ENCODE measurements around the gene SMAD2.
A peak's percentile ranks its signal among the peaks of the same experiment; 100 is the strongest.
"Not testable (repeated sequence)": the region's sequence is repeated elsewhere in the genome, so short reads cannot be mapped to it uniquely, and the experiment has no call there.

The SMAD2 gene

DNA sequence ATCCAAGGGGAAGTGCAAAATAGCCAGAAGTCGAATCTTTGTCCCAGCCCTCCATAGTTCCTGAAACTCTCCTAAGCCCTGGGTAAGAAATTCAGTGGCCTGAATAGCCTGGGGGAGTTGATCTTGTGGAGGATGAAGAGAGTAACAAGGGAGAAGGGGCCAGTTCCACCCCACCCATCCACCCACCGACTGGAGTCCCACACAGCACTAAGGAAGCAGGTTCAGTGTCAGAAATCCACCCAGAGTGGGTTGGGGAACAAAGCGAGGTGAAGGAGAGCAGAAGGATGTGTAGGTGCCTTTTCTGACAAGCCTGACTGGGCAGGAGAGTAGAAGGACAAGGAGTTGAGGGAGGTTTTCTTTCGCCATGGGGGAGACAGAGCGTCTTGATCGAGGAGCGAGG is 136.8 kb downstream of the SMAD2 start:
- DNase-seq (ENCODE audit: low read depth) = no peak

DNA sequence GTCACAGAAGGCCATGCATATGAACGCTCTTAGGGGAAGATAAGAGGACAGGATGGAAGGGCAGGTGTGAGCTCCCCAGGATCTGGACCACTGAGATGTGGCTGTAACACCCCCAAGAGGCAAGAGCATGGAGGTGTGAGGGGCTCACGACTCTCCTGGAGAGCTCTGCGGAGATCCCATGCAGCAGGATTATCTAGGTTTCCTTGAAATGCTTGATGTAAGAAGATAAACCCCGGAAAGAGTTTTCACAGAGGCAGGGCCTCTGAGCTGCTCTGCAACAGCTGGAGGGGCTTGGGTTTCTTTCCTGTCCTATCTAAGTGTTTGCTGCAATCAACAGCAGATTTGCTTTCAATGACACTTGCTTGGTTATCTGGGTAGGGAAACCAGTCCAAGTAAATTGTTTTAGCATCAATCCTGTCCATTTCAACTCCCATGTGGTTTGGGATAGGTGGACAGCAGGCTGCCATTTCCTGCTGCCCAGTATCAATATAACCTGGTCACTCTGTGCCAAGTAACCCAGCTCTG is 138.9 kb downstream of the SMAD2 start:
- no peak for DNase-seq (ENCODE audit: low read depth)

DNA sequence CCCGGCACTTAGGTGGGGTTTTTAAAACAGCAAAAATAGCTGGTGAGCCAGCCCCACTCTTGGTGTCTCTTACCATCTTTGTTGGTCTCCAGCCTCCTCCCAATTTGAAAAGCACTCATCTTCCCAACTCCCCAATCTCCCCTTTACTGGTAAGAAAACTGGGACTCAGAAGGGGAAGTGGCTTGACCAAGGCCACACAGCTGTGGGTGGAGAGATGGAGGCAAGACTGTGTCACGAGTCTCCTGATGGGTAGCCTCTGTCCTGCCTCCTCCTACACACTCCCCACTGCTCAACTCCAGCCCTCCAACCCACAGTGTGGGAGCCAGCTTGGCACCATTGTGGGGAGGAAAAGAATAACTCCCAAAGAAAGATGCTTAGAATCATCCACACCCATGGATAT is 140.4 kb downstream of the SMAD2 start:
- DNase-seq (ENCODE audit: low read depth) = no peak

DNA sequence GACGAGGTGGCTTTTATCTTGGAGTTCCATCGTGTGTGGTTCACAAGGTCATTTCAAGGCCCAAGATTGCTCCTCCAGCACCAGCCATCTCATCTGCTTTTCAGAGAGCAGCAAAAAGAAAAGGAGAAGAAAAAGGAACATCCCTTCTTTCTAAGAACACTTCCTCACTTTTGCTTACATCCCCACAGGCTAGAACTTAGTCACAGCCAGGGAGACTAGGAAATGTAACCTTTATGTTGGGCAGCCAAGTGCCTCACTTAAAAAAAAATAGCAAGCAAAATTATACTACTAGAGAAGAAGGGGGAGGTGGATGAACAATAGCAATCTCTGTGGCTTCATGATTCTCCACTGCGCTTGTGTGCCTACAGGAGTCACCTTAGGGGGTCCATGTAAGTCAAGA is 141.8 kb downstream of the SMAD2 start:
- no peak for DNase-seq (ENCODE audit: low read depth)

DNA sequence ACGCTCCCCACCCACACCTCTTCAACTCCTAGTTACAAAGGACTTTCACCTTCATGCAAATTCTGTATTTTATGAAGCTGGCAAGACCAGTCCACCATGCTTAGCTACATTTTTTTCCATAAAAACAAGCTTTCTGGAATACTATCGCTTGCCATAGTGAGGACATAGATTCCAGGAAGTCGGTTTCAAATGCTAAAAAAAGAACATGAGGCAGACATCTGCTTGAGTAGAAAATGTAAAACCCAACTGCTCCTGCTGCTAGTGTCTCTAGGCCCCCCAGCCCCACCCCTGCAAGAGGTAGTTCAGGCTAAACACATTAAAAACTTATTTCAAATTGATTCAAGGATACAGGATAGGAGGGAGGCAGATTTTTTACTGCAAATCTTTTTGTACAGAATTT is 148.9 kb downstream of the SMAD2 start:
- no peak for DNase-seq (ENCODE audit: low read depth)

DNA sequence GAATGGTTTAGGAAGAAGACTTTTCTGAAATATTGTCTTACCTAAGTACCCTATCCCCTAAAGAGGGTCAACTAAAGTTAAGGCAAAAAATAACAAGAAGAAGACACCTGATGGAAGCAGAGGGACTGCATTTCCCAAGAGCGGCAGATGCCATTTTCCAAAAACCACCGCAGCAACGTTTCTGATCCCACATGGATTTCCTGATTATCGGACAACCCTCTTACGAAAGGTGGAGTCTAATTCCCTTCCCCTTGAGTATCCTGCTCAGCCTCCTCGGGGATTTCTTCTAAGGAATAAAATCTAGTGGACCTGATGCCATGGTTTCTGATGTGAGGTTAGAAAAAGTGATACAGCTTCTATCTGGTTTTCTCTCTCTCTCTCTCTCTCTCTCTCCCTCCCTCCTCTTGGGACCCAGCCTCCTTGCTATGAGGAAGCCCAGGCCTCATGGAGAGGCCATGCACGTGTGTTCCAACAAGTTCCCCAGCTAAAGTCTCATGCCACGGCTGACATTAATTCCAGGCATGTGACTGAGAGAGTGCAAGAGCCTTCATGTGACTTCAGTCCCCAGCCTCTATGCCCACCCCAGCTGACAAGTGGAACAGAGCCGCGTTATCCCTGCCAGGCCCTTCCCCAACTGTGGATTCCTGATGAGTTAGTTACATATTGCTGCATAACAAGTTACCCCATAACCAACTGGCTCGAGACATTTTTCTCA is 150.3 kb downstream of the SMAD2 start:
- no peak for DNase-seq (ENCODE audit: low read depth)

DNA sequence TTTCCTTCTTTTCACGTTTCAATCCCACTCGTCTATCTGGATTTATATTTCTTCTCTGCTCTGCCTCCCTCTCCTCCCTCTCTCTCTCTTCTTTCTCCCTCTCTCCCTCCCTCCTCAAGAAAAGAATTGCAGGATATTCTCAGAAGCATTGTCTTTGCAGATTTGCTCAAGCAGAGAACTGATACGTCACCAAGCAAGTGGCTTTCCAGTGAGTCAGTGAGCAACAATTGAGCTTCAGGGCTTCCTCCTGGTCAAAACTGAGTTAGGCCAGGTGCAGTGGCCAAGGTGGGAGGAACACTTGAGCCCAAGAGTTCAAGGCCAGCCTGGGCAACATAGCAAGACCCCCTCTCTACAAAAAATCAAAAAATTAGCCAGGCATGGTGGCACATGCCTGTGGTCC is 151.1 kb downstream of the SMAD2 start:
- DNase-seq (ENCODE audit: low read depth) = no peak

DNA sequence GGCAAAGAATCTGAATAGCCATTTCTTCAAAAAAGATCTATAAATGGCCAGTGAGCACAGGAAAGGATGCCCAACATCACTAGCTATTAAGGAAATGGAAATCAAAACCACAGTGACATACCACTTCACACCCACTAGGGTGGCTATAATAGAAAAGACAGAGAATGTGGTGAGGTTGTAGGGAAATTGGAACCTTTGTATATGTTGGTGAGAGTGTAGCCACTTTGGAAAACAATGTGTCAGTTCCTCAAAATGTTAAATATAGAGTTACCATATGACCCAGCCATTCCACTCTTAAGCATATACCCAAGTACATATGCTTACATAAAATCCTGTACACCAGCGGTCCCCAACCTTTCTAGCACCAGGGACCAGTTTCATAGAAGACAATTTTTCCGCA is 152.8 kb downstream of the SMAD2 start:
- DNase-seq (ENCODE audit: low read depth) = no peak

DNA sequence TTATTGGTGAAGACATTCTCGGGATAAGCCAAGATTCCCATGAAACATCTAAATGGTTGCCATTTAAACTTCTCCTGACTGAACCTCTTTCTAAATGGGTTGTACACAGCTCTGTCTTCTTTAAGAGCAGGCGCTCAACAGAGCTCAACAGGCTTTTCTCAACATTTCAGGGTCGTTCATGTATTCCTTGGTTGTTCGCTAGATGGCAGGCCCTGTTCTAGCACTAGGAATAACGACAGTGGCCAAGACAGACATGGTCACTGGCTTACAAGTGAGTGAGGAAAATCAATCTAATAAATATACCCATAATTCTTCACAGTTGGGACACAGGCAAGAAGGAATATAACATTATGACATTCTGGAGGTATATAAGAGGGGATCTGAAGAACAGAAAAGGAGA is 154.5 kb downstream of the SMAD2 start:
- no peak for DNase-seq (ENCODE audit: low read depth)

DNA sequence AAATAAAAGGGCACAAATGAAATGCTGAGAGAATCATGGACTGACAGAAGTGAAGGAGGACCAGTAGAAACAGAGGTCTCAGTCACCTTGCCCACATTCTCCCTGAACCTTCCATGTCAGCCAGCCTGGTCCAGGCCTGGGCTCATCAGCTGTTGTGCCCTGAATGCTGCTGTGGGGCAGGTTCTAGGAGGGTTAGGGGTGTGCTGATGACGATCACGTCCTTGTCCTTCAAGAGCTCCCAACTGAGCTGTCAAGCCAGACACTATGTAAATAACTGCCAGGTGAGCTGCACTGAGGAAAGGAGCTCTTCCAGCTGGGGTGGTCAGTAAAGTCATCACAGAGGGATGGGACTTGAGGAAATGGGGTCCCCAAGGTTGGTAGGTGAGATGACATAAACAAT is 156.5 kb downstream of the SMAD2 start:
- no peak for DNase-seq (ENCODE audit: low read depth)

DNA sequence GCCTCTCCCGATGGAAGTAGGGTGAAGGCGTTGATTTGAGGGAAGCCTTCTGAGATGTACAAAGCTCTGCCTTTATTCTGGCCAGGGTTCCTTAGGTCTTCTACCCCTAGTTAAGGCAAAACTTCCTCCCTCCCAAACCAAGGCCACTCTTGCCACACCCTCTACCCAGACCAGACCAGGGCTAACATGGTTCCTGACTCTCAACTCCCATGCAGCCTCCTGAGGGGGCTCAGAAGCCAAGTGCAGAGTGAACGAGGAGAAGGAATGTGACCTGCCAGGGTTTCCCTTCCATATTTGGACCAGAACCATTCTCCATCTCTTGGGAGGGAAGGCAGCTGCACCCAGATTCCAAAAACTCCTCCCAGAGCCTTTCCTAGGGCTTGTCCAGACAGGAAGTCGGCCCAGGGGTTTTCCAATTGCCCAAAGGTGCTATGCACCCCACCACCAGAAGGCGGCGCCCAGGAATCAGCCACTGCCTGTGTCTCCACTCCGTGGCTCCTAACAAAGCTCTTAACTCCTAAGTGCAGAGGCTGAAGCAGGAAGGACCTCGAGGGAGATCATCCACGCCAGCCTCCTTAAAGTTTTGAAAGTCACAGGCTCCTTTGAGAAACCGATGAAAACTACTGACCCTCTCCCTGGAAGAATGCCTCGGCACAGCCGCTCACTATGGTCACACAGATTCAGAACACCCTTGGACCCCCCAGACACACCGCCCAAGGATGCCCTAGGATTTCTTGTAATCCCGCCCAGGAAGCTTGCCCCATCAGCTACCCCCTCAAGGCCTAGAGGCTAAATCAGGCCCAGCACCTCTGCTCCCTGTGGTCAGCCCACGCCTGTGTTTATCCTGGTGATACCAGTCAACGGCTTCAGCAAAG is 157.8 kb downstream of the SMAD2 start:
- DNase-seq (ENCODE audit: low read depth) = peak; percentile 34

DNA sequence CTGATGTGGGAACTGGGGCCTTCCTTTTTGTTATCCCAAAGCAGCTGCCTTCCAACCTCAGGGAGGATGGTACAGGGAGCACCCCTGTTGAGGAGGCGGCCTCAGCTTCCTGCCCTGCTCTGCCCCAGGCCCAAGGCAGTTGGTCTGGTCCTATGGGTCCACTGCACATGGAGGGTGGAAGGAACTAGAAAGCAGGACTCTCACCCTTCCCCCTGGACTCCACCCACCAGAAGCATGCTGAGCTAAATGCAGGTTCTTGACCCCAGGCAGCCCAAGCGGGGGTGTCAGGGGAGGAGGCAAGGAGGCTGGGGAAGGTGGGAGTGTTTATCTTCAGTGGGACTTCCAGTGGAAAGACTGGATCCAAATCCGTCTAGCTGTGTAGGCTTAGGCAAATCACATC is 158.5 kb downstream of the SMAD2 start:
- DNase-seq (ENCODE audit: low read depth) = no peak

DNA sequence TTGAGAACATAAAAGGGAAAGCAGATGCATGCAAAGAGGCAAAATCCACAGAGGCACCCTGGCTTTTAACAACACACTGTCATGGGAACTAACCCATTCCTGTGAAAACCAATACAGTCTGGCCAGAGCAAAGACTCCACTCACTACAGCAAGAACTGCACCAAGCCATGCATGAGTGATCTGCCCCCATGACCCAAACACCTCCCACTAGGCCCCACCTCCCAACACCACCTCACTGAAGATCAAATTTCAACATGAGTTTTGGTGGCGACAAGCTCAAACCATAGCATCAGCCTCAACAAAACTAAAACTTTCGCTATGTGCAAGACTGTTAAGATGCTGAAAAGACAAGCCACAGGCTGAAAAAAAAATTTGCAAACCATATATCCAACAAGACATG is 162.8 kb downstream of the SMAD2 start:
- DNase-seq (ENCODE audit: low read depth) = no peak

DNA sequence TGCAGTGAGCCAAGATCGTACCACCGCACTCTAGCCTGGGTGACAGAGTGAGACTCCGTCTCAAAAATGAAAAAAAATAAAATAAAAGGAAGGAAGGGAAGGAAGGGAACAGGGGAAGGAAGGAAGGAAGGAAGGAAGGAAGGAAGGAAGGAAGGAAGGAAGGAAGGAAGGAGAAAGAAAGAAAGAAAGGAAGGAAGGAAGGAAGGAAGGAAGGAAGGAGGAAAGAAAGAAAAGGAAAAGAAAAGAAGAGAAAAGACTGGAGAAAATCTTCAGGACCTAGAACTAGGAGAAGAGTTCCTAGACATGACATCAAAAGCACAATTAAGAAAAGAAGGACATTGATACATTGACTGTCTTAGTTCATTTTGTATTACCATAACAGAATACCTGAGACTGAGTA is 163.3 kb downstream of the SMAD2 start:
- not testable (repeated sequence) for DNase-seq (ENCODE audit: low read depth)

All from stimulated activated CD8-positive, alpha-beta memory T cell treated with anti-CD3 and anti-CD28 coated beads, Interleukin-12 subunit alpha, Interleukin-12 subunit beta, amount 100 ng/mL, for 1 hour (primary cell).